WTC11 (cell line): ENCODE measurements around the gene CDH3. TPM values are rescaled to one million over a fixed set of nuclear protein-coding genes. Genes with fewer than 3 reads are reported as not detected.

Experiments
- ATAC-seq: fragments of 200-7000 bp; cut with Tn5 transposase; 2 replicates; pipeline ENCODE4 v1.10.0; 2021; ENCODE audit warnings: mild to moderate bottlenecking, moderate library complexity
- CTCF ChIA-PET: fragments of 300-600 bp; sonication (Branson Sonifier 250); formaldehyde crosslinking; loops from one replicate; lab custom pipeline; 2021; ENCODE audit warnings: antibody characterized with exemption; lab: Charles Lee
- POLR2A ChIA-PET: fragments of 350-600 bp; sonication (Branson Sonifier 250); formaldehyde crosslinking; loops from one replicate; lab custom pipeline; 2021; ENCODE audit warnings: antibody characterized with exemption; lab: Charles Lee
- DNase-seq: peaks from one replicate; pipeline ENCODE4 v3.0.0; 2021; ENCODE audit warnings: low spot score
- H3K27ac Mint-ChIP-seq: 2 replicates; pipeline ENCODE4 v1.8.0; 2021; ENCODE audit warnings: mixed read lengths
- H3K27me3 Mint-ChIP-seq: 2 replicates; pipeline ENCODE4 v1.8.0; 2021; ENCODE audit warnings: low read depth, mild to moderate bottlenecking, moderate library complexity, mixed read lengths
- H3K36me3 Mint-ChIP-seq: 2 replicates; pipeline ENCODE4 v1.8.0; 2021; ENCODE audit warnings: mixed read lengths
- H3K4me1 Mint-ChIP-seq: 2 replicates; pipeline ENCODE4 v1.8.0; 2022; ENCODE audit warnings: mixed read lengths
- H3K4me3 Mint-ChIP-seq: 2 replicates; pipeline ENCODE4 v1.8.0; 2021; ENCODE audit warnings: mild to moderate bottlenecking, moderate library complexity, mixed read lengths
- H3K9me3 Mint-ChIP-seq: 2 replicates; pipeline ENCODE4 v1.8.0; 2021; ENCODE audit warnings: mixed read lengths
- ELF4 ChIP-seq: sonication (generic); formaldehyde crosslinking; IDR thresholded peaks from 2 replicates; pipeline ENCODE4 v1.8.1; 2022; ENCODE audit warnings: low read depth, mild to moderate bottlenecking, moderate library complexity, missing genetic modification reagents
- ETV6 ChIP-seq: sonication (generic); formaldehyde crosslinking; IDR thresholded peaks from 2 replicates; pipeline ENCODE4 v1.8.1; 2022; ENCODE audit warnings: mild to moderate bottlenecking, missing genetic modification reagents
- KAT7 ChIP-seq: sonication (generic); formaldehyde crosslinking; IDR thresholded peaks from 2 replicates; pipeline ENCODE4 v1.8.1; 2023; ENCODE audit warnings: missing genetic modification reagents, mild to moderate bottlenecking, borderline replicate concordance
- NFE2L1 ChIP-seq: sonication (generic); formaldehyde crosslinking; IDR thresholded peaks from 2 replicates; pipeline ENCODE4 v1.8.1; 2023; ENCODE audit warnings: missing genetic modification reagents
- NFYB ChIP-seq: sonication (generic); formaldehyde crosslinking; conservative IDR thresholded peaks from 2 replicates; pipeline ENCODE4 v1.8.0; 2022; ENCODE audit warnings: low read depth, missing genetic modification reagents
- NR2C2 ChIP-seq: sonication (generic); formaldehyde crosslinking; IDR thresholded peaks from 2 replicates; pipeline ENCODE4 v1.8.0; 2022; ENCODE audit warnings: mild to moderate bottlenecking, missing genetic modification reagents
- PRRX2 ChIP-seq: fragments of 250-450 bp; sonication (Bioruptor Pico); IDR thresholded peaks from 2 replicates; pipeline ENCODE4 v1.8.0; 2021; ENCODE audit warnings: mild to moderate bottlenecking
- SMAD3 ChIP-seq: sonication (generic); formaldehyde crosslinking; IDR thresholded peaks from 2 replicates; pipeline ENCODE4 v1.8.0; 2022; ENCODE audit warnings: missing genetic modification reagents, mild to moderate bottlenecking, borderline replicate concordance
- SMAD4 ChIP-seq: sonication (generic); formaldehyde crosslinking; IDR thresholded peaks from 2 replicates; pipeline ENCODE4 v1.8.0; 2022; ENCODE audit warnings: mild to moderate bottlenecking, missing genetic modification reagents
- TEAD4 ChIP-seq: sonication (generic); formaldehyde crosslinking; IDR thresholded peaks from 2 replicates; pipeline ENCODE4 v1.8.0; 2022; ENCODE audit warnings: mild to moderate bottlenecking, missing genetic modification reagents
- ZMAT4 ChIP-seq: fragments of 250-450 bp; sonication (Bioruptor Pico); IDR thresholded peaks from 2 replicates; pipeline ENCODE4 v1.9.0; 2021; ENCODE audit warnings: mild to moderate bottlenecking
- ZNF219 ChIP-seq: sonication (generic); formaldehyde crosslinking; IDR thresholded peaks from 2 replicates; pipeline ENCODE4 v1.8.0; 2023; ENCODE audit warnings: missing genetic modification reagents, mild to moderate bottlenecking, borderline replicate concordance
- ZNF232 ChIP-seq: sonication (generic); formaldehyde crosslinking; IDR thresholded peaks from 2 replicates; pipeline ENCODE4 v1.8.0; 2022; ENCODE audit warnings: mild to moderate bottlenecking, missing genetic modification reagents
- ZNF416 ChIP-seq: fragments of 250-450 bp; sonication (Bioruptor Pico); IDR thresholded peaks from 2 replicates; pipeline ENCODE4 v1.9.0; 2021; ENCODE audit warnings: mild to moderate bottlenecking, inconsistent platforms
- ZNF671 ChIP-seq: fragments of 250-450 bp; sonication (Bioruptor Pico); IDR thresholded peaks from 2 replicates; pipeline ENCODE4 v1.8.0; 2021; ENCODE audit warnings: mild to moderate bottlenecking
- total RNA-seq: library from RNA; stranded (reverse); gene quantifications from 3 replicates; pipeline ENCODE4 v1.2.3, GENCODE V29; 2021
- TF ChIP-seq, protein P1 (sequence below): sonication (generic); formaldehyde crosslinking; IDR thresholded peaks from 2 replicates; pipeline ENCODE4 v1.8.0; 2022; ENCODE audit warnings: mild to moderate bottlenecking, missing genetic modification reagents
- TF ChIP-seq, protein P2 (sequence below): sonication (generic); formaldehyde crosslinking; IDR thresholded peaks from 2 replicates; pipeline ENCODE4 v1.8.0; 2023; ENCODE audit warnings: mild to moderate bottlenecking, missing genetic modification reagents
- TF ChIP-seq, protein P3 (sequence below): fragments of 250-450 bp; sonication (Bioruptor Pico); conservative IDR thresholded peaks from 2 replicates; pipeline ENCODE4 v1.9.0; 2021; ENCODE audit warnings: mild to moderate bottlenecking
- TF ChIP-seq, protein P4 (sequence below): sonication (generic); formaldehyde crosslinking; IDR thresholded peaks from 2 replicates; pipeline ENCODE4 v1.8.0; 2022; ENCODE audit warnings: mild to moderate bottlenecking, missing genetic modification reagents
- TF ChIP-seq, protein P5 (sequence below): sonication (generic); formaldehyde crosslinking; IDR thresholded peaks from 2 replicates; pipeline ENCODE4 v1.8.0; 2022; ENCODE audit warnings: mild to moderate bottlenecking, missing genetic modification reagents
- TF ChIP-seq, protein P6 (sequence below): sonication (generic); formaldehyde crosslinking; IDR thresholded peaks from 2 replicates; pipeline ENCODE4 v1.8.1; 2022; ENCODE audit warnings: low read depth, mild to moderate bottlenecking, moderate library complexity, missing genetic modification reagents, borderline replicate concordance

The CDH3 gene
- total RNA-seq, 1 experiment from 2014 or later = 128 TPM

DNA sequence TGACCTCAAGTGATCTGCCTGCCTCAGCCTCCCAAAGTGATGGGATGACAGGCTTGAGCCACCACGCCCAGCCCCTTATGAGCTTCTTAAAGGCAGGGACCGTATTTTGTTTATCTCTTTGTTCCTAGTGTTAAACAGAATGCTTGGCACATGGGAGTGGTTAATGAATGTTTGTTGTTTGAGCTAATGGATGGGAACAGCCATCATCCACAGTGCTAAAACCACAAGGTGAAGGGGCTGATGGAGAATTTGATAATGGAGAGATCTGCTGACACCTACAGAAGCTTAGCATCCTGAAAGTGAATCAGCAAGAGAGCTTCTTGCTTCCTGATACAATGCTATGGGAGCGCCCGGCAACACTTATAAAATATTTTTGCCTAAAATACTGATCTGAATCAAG is 83.4 kb downstream of the CDH3 start (continued):
- TF ChIP-seq, protein P1, sequence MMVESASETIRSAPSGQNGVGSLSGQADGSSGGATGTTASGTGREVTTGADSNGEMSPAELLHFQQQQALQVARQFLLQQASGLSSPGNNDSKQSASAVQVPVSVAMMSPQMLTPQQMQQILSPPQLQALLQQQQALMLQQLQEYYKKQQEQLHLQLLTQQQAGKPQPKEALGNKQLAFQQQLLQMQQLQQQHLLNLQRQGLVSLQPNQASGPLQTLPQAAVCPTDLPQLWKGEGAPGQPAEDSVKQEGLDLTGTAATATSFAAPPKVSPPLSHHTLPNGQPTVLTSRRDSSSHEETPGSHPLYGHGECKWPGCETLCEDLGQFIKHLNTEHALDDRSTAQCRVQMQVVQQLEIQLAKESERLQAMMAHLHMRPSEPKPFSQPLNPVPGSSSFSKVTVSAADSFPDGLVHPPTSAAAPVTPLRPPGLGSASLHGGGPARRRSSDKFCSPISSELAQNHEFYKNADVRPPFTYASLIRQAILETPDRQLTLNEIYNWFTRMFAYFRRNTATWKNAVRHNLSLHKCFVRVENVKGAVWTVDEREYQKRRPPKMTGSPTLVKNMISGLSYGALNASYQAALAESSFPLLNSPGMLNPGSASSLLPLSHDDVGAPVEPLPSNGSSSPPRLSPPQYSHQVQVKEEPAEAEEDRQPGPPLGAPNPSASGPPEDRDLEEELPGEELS (CRISPR knock-in tag) = no peak

DNA sequence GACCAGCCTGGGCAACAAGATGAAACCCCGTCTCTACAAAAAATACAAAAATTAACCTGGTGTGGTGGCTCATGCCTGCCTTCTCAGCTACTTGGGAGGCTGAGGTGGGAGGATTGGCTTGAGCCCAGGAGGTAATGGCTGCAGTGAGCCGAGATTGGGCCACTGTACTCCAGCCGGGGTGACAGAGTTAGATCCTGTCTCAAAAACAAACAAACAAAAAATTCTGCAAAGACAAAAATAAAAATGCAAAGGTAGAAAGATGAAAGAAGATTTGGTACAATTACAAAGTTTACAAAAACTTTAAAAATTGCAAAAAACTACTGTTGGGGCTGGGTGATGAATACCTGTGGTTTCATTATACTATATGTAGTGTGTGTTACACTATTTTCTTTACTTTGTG is 86.5 kb downstream of the CDH3 start:
- CTCF ChIA-PET = no interaction called here
- POLR2A ChIA-PET = interaction anchor here (0.6 kb wide), 1 partner anchor 92 kb away, joined by 3 read pairs; no protein-coding TSS in a partner anchor
- Mint-ChIP-seq H3K9me3 (no peaks in the 10 kb centered on the region), H3K4me3 (no peak overlapping the region), H3K36me3 (no peaks in the 10 kb centered on the region), H3K4me1 (peaks cover 33% of the 10 kb centered on the region), H3K27ac (peak overlapping the region; percentile 89), H3K27me3 (no peaks in the 10 kb centered on the region)
- TF ChIP-seq ZNF219 (CRISPR knock-in tag) (no peak), PRRX2 (CRISPR knock-in tag) (no peak), ZMAT4 (CRISPR knock-in tag) (no peak), ZNF671 (CRISPR knock-in tag) (no peak), ZNF416 (CRISPR knock-in tag) (no peak), SMAD4 (CRISPR knock-in tag) (no peak), SMAD3 (CRISPR knock-in tag) (no peak), TEAD4 (CRISPR knock-in tag) (no peak), KAT7 (CRISPR knock-in tag) (no peak), ZNF232 (CRISPR knock-in tag) (no peak), ELF4 (CRISPR knock-in tag) (no peak), ETV6 (no peak), NFYB (CRISPR knock-in tag) (no peak), NFE2L1 (CRISPR knock-in tag) (no peak), NR2C2 (CRISPR knock-in tag) (no peak)
- TF ChIP-seq, protein P2, sequence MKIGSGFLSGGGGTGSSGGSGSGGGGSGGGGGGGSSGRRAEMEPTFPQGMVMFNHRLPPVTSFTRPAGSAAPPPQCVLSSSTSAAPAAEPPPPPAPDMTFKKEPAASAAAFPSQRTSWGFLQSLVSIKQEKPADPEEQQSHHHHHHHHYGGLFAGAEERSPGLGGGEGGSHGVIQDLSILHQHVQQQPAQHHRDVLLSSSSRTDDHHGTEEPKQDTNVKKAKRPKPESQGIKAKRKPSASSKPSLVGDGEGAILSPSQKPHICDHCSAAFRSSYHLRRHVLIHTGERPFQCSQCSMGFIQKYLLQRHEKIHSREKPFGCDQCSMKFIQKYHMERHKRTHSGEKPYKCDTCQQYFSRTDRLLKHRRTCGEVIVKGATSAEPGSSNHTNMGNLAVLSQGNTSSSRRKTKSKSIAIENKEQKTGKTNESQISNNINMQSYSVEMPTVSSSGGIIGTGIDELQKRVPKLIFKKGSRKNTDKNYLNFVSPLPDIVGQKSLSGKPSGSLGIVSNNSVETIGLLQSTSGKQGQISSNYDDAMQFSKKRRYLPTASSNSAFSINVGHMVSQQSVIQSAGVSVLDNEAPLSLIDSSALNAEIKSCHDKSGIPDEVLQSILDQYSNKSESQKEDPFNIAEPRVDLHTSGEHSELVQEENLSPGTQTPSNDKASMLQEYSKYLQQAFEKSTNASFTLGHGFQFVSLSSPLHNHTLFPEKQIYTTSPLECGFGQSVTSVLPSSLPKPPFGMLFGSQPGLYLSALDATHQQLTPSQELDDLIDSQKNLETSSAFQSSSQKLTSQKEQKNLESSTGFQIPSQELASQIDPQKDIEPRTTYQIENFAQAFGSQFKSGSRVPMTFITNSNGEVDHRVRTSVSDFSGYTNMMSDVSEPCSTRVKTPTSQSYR (CRISPR knock-in tag) = no peak
- TF ChIP-seq, protein P3, sequence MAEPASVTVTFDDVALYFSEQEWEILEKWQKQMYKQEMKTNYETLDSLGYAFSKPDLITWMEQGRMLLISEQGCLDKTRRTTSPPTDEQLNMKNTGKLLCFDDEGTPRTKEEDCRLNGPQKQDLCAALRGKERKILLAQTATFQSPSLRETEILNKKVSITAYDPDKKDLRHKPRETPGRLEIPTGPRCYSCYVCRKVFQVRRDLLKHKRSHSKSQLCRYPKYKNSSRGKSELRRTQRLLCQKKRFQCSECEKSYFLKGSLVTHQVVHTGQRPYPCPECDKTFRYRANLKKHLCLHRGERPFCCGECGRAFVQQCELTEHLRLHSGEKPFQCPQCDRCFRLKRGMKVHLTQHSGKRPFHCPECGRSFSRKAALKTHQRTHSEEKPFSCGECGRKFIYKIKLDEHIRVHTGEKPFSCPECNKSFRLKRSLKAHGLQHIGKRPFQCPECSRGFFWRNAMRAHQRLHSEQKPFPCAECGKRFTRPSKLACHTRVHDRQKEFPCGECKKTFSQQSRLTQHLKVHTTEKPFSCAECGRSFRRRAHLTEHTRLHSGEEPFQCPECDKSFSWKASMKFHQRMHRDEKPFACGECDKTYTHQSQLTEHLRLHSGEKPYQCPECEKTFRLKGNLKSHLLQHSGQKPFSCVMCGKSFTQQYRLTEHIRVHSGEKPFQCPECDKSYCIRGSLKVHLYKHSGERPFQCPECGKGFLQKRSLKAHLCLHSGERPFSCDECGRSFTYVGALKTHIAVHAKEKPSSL (CRISPR knock-in tag) = no peak
- TF ChIP-seq, protein P4, sequence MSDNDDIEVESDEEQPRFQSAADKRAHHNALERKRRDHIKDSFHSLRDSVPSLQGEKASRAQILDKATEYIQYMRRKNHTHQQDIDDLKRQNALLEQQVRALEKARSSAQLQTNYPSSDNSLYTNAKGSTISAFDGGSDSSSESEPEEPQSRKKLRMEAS (CRISPR knock-in tag) = no peak
- TF ChIP-seq, protein P5, sequence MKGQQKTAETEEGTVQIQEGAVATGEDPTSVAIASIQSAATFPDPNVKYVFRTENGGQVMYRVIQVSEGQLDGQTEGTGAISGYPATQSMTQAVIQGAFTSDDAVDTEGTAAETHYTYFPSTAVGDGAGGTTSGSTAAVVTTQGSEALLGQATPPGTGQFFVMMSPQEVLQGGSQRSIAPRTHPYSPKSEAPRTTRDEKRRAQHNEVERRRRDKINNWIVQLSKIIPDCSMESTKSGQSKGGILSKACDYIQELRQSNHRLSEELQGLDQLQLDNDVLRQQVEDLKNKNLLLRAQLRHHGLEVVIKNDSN (CRISPR knock-in tag) = no peak
- TF ChIP-seq, protein P6, sequence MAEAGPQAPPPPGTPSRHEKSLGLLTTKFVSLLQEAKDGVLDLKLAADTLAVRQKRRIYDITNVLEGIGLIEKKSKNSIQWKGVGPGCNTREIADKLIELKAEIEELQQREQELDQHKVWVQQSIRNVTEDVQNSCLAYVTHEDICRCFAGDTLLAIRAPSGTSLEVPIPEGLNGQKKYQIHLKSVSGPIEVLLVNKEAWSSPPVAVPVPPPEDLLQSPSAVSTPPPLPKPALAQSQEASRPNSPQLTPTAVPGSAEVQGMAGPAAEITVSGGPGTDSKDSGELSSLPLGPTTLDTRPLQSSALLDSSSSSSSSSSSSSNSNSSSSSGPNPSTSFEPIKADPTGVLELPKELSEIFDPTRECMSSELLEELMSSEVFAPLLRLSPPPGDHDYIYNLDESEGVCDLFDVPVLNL (CRISPR knock-in tag) = no peak
- ATAC-seq (no peak), DNase-seq (no peak)
